Brain microvascular endothelial cell (primary cell): ENCODE measurements around the gene CELA2B.
A peak's percentile ranks its signal among the peaks of the same experiment; 100 is the strongest.
"Not testable (repeated sequence)": the region's sequence is repeated elsewhere in the genome, so short reads cannot be mapped to it uniquely, and the experiment has no call there.

Source experiments
- DNase-seq: peaks from one replicate; pipeline ENCODE4 v3.0.0-alpha.2; 2020
- H3K27ac ChIP-seq: fragments of 250-450 bp; sonication (Bioruptor Pico); 2 replicates; pipeline ENCODE4 v1.5.1; 2020; ENCODE audit warnings: mild to moderate bottlenecking, moderate library complexity
- H3K27me3 ChIP-seq: fragments of 250-450 bp; sonication (Bioruptor Pico); replicated peaks from 2 replicates; pipeline ENCODE4 v1.5.1; 2020; ENCODE audit warnings: mild to moderate bottlenecking
- H3K36me3 ChIP-seq: fragments of 250-450 bp; sonication (Bioruptor Pico); replicated peaks from 2 replicates; pipeline ENCODE4 v1.5.1; 2020; ENCODE audit warnings: mild to moderate bottlenecking
- H3K4me3 ChIP-seq: 2 replicates; pipeline ENCODE4 v1.5.1; 2011; ENCODE audit warnings: low read depth, mild to moderate bottlenecking, control low read depth, low read length, moderate library complexity
- in situ Hi-C: cut with HindIII; loops from 2 replicates; pipeline ENCODE4 v1.10.0; 2017; ENCODE audit warnings: low sequenced_read_pairs, low pct_ligation_motif_present
- TF ChIP-seq, protein P1 (sequence below): IDR thresholded peaks from 2 replicates; pipeline ENCODE4 v1.5.1; 2011; ENCODE audit warnings: low read depth, mild to moderate bottlenecking, moderate library complexity, low read length, control low read depth, inconsistent platforms; ENCODE audit errors: missing control alignments

CELA2B gene

DNA sequence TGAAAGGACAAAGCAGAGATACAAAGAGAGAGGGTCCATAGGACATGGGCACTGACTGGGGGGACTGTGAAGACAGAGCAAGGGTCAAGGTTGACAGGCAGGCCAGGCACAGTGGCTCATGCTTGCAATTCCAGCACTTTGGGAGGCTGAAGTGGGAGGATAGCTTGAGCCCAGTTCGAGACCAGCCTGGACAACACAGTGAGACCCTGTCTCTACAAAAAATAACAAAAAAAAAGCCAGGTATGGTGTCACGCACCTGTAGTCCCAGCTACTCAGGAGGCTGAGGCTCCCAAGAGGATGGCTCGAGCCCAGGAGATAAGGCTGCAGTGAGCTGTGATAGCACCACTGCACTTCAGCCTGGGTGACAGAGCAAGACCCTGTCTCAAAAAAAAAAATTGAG is 43.7 kb downstream of the CELA2B start:
- DNase-seq = no peak
- Histone ChIP-seq H3K4me3 (no peak overlapping the region), H3K27me3 (no peaks in the 10 kb centered on the region), H3K27ac (no peak overlapping the region), H3K36me3 (no peaks in the 10 kb centered on the region)
- TF ChIP-seq, protein P1, sequence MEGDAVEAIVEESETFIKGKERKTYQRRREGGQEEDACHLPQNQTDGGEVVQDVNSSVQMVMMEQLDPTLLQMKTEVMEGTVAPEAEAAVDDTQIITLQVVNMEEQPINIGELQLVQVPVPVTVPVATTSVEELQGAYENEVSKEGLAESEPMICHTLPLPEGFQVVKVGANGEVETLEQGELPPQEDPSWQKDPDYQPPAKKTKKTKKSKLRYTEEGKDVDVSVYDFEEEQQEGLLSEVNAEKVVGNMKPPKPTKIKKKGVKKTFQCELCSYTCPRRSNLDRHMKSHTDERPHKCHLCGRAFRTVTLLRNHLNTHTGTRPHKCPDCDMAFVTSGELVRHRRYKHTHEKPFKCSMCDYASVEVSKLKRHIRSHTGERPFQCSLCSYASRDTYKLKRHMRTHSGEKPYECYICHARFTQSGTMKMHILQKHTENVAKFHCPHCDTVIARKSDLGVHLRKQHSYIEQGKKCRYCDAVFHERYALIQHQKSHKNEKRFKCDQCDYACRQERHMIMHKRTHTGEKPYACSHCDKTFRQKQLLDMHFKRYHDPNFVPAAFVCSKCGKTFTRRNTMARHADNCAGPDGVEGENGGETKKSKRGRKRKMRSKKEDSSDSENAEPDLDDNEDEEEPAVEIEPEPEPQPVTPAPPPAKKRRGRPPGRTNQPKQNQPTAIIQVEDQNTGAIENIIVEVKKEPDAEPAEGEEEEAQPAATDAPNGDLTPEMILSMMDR = no peak
- in situ Hi-C loops = no loop called here

DNA sequence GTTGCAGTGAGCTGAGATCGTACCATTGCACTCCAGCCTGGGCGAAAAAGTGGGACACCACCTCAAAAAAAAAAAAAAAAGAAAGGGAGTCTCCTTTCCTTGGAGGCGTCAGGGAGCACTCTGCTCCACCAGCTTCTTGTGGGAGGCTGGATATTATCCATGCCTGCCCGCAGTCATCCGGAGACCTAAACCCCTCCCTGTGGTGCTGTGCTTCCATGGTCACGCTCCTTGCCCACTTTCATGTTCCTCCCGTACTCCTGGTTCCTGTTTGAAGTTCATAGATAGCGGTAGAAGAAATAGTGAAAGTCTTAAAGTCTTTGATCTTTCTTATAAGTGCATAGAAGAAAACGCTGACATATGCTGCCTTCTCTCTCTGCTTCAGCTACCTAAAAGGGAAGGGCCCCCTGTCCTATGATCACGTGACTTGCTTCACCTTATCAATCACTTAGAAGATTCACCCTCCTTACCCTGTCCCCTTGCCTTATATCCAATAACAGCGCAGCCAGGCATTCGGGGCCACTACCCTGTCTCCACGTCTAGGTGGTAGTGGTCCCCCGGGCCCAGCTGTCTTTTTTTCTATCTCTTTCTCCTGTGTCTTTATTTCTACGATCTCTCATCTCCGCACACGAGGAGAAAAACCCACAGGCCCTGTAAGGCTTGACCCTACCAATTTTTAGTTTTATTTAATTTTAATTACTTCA is 45.5 kb downstream of the CELA2B start:
- in situ Hi-C loops, H3K27ac ChIP-seq, H3K27me3 ChIP-seq, H3K36me3 ChIP-seq, DNase-seq, H3K4me3 ChIP-seq: not testable (repeated sequence)

DNA sequence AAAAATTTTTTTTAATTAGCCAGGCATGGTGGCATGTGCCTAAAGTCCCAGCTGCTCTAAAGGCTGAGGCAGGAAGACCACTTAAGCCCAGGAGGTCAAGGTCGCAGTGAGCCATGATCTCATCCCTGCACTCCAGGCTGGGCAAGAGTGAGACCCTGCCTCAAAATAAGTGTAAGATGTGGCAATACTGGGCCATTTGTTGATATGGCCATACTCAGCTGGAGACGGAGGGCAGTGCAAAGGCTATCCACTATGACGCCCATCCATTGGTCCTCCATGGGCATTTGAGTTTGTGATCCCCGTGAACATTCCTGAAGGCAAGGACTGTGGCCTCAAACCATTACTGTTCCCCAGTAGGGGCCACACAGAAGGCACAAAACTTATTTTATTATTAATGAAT is 46.6 kb downstream of the CELA2B start:
- Histone ChIP-seq H3K27ac (no peak overlapping the region), H3K4me3 (no peak overlapping the region), H3K27me3 (no peaks in the 10 kb centered on the region), H3K36me3 (no peaks in the 10 kb centered on the region)
- TF ChIP-seq, protein P1 = no peak
- in situ Hi-C loops = no loop called here
- DNase-seq = no peak

DNA sequence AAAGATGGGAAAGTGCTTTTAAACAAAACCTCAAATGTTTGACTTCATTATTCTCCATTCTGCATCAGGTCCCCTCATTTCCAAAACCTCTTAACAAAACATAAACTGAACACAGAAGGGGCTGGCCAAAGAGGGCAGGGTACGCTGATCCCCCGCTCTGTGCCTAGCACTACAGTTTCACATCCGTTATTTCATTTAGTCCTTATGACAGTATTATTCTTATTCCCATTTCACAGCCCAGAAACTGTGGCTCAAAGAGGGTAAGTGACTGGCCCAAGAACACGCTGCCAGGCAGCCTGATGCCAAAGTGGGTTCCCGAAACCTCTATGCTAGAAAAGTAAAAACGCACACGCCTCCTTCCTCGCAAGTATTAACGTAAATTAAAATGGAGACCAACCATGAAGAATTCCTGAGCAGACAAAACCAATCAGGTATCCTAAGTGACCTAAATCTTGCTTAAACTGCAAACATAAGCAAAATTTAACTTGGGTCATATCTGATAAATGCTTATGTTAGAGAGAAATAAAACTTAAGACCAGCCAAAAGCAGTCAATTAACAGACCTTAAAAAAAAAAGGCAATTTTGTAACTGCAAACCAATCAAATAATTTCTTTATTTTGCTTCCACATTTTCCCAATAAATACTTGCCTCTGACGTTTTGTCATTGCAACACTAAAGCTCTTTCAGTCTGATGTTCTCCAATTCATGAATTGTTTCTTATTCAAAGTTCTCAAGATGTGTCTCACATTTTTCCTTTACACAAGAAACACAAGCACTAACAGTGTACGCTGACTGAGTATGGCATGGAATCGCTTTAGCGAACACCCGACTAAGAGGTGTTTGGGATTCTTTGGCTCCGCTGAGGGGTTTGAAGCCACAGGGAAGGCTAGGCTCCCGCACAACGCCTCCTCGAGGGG is 47.5 kb downstream of the CELA2B start:
- in situ Hi-C loops = no loop called here
- Histone ChIP-seq H3K4me3 (peak overlapping the region; percentile 68), H3K27me3 (no peaks in the 10 kb centered on the region), H3K27ac (peak overlapping the region; percentile 62), H3K36me3 (no peaks in the 10 kb centered on the region)
- TF ChIP-seq, protein P1 = no peak
- DNase-seq = no peak

DNA sequence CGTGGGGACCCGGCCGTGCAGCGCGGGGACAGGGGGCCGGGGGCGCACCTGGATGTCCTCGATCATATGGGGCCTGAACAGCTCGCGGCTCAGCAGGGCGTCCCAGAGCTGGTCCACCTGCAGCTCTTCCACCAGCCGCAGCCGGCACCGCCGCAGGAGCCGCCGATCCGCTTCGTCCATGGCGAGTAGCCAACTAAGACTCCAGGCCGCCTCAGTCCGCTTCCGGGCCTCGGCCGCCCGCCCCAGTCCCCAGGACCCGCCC is 48.0 kb downstream of the CELA2B start, which contains the start of gene CASP9:
TSS of gene CASP9 (minus strand) at position 195 of the 262 bp plus-strand sequence. CDS start at position 180, 15 bp downstream.
- in situ Hi-C loops = no loop called here
- H3K27ac ChIP-seq = peak within 1 kb of the TSS; percentile 98
- TF ChIP-seq, protein P1 = no peak

DNA sequence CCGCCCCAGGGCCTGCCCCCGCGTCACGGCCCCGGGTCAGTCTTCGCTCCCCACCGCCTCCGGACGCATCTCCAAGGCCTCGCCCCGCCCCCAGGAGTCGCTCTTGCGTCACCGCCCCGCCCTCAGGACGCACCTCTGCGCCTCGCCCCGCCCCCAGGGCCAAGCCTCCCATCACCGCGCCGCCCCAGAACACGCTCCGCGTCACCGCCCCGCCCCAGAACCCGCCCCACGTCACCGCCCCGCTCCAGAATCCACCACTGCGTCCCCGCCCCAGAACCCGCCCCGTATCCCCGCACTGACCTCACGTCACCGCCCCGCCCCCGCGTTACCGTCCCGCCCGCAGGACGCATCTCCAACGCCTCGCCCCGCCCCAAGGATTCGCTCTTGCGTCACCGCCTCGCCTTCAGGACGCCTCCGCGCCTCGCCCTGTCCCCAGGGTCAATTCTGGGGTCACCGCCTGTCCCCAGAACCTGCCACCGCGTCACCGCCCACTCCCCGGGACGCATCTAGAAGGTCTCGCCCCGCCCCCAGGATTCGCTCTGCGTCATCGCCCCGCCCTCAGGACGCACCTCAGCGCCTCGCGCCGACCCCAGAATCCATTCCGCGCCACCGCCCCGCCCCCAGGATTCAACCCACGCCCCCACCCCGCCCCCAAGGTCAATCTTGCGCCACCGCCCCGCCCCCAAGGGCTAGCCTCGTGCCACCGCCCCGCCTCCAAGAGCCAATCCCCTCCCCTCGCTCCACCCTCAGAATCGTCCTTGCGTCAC is 48.6 kb downstream of the CELA2B start:
- H3K4me3 ChIP-seq = peak overlapping the region; percentile 72
- in situ Hi-C loops = no loop called here
- H3K36me3 ChIP-seq = no peaks in the 10 kb centered on the region
- peak overlapping the region; percentile 98 for H3K27ac ChIP-seq
- peak; percentile 97 for DNase-seq
- TF ChIP-seq, protein P1 = no peak
- H3K27me3 ChIP-seq = no peaks in the 10 kb centered on the region

More for the DNA sequence above, 48.0 kb downstream of the CELA2B start, which contains the start of gene CASP9:
- Histone ChIP-seq H3K36me3 (no peaks in the 10 kb centered on the region), H3K4me3 (peak within 1 kb of the TSS; percentile 74), H3K27me3 (no peaks in the 10 kb centered on the region)
- DNase-seq = no peak
